ENCODE measurements around the gene KY.

The KY gene

GRCh38 chr3:134667956-134668355, 17.1 kb upstream of the KY start:
- no peak for DNase-seq (ENCODE audit: extremely low read depth, low read depth)
- TF ChIP-seq CTCF (IDR thresholded peaks at IDR 0.05; ENCODE audit: low read depth, low read length), result no peak

GRCh38 chr3:134667406-134667805, 16.6 kb upstream of the KY start:
- TF ChIP-seq CTCF (IDR thresholded peaks at IDR 0.05; ENCODE audit: low read depth, low read length), result no peak
- no peak for DNase-seq (ENCODE audit: extremely low read depth, low read depth)

- no peak for DNase-seq (ENCODE audit: extremely low read depth, low read depth)
- TF ChIP-seq CTCF (IDR thresholded peaks at IDR 0.05; ENCODE audit: low read depth, low read length), result no peak
These were observed 16.1 kb upstream of the KY start for GRCh38 chr3:134666885-134667284.

- no peak for TF ChIP-seq CTCF (IDR thresholded peaks at IDR 0.05; ENCODE audit: low read depth, low read length)
- DNase-seq (ENCODE audit: extremely low read depth, low read depth), result no peak
These were observed 15.6 kb upstream of the KY start for GRCh38 chr3:134666466-134666865.

- TF ChIP-seq CTCF (IDR thresholded peaks at IDR 0.05; ENCODE audit: low read depth, low read length), result no peak
- no peak for DNase-seq (ENCODE audit: extremely low read depth, low read depth)
These were observed 15.2 kb upstream of the KY start for GRCh38 chr3:134666052-134666451.

GRCh38 chr3:134665243-134665642, 14.4 kb upstream of the KY start:
- DNase-seq (ENCODE audit: extremely low read depth, low read depth), result no peak
- no peak for TF ChIP-seq CTCF (IDR thresholded peaks at IDR 0.05; ENCODE audit: low read depth, low read length)

- no peak for DNase-seq (ENCODE audit: extremely low read depth, low read depth)
- no peak for TF ChIP-seq CTCF (IDR thresholded peaks at IDR 0.05; ENCODE audit: low read depth, low read length)
These were observed 13.1 kb upstream of the KY start for GRCh38 chr3:134663721-134664456.
